WTC11 (cell line): ENCODE results near the gene CENPM. TPM values are rescaled to one million over a fixed set of nuclear protein-coding genes. Genes with fewer than 3 reads are reported as not detected.

Experiments used
- CREB1 ChIP-seq: sonication (generic); formaldehyde crosslinking; IDR thresholded peaks from 2 replicates; pipeline ENCODE4 v1.8.0; 2023; ENCODE audit warnings: mild to moderate bottlenecking, missing genetic modification reagents
- FOXK1 ChIP-seq: sonication (generic); formaldehyde crosslinking; IDR thresholded peaks from 2 replicates; pipeline ENCODE4 v1.8.0; 2022; ENCODE audit warnings: mild to moderate bottlenecking, moderate library complexity, missing genetic modification reagents
- FOXP4 ChIP-seq: sonication (generic); formaldehyde crosslinking; IDR thresholded peaks from 2 replicates; pipeline ENCODE4 v1.8.0; 2022; ENCODE audit warnings: mild to moderate bottlenecking, missing genetic modification reagents
- GRHL2 ChIP-seq: fragments of 250-450 bp; sonication (Bioruptor Pico); IDR thresholded peaks from 2 replicates; pipeline ENCODE4 v1.8.0; 2022; ENCODE audit warnings: mild to moderate bottlenecking, moderate library complexity; ENCODE audit not compliant: insufficient replicate concordance, severe bottlenecking
- HMGA2 ChIP-seq: fragments of 250-450 bp; sonication (Bioruptor Pico); IDR thresholded peaks from 2 replicates; pipeline ENCODE4 v1.4.0; 2021; ENCODE audit warnings: mild to moderate bottlenecking, moderate library complexity
- JAZF1 ChIP-seq: fragments of 250-450 bp; sonication (Bioruptor Pico); IDR thresholded peaks from 2 replicates; pipeline ENCODE4 v1.9.0; 2021; ENCODE audit warnings: moderate library complexity, mild to moderate bottlenecking, inconsistent platforms
- KAT7 ChIP-seq: sonication (generic); formaldehyde crosslinking; IDR thresholded peaks from 2 replicates; pipeline ENCODE4 v1.8.1; 2023; ENCODE audit warnings: missing genetic modification reagents, mild to moderate bottlenecking, borderline replicate concordance
- NR1H2 ChIP-seq: sonication (generic); formaldehyde crosslinking; IDR thresholded peaks from 2 replicates; pipeline ENCODE4 v1.9.0; 2021; ENCODE audit warnings: mild to moderate bottlenecking, moderate library complexity, missing genetic modification reagents
- NR2C2 ChIP-seq: sonication (generic); formaldehyde crosslinking; IDR thresholded peaks from 2 replicates; pipeline ENCODE4 v1.8.0; 2022; ENCODE audit warnings: mild to moderate bottlenecking, missing genetic modification reagents
- SMAD4 ChIP-seq: sonication (generic); formaldehyde crosslinking; IDR thresholded peaks from 2 replicates; pipeline ENCODE4 v1.8.0; 2022; ENCODE audit warnings: mild to moderate bottlenecking, missing genetic modification reagents
- SP1 ChIP-seq: sonication (generic); formaldehyde crosslinking; conservative IDR thresholded peaks from 2 replicates; pipeline ENCODE4 v1.8.1; 2022; ENCODE audit warnings: missing genetic modification reagents
- TEAD1 ChIP-seq: sonication (generic); formaldehyde crosslinking; IDR thresholded peaks from 2 replicates; pipeline ENCODE4 v1.8.0; 2022; ENCODE audit warnings: mild to moderate bottlenecking, missing genetic modification reagents
- TP53 ChIP-seq: sonication (generic); formaldehyde crosslinking; IDR thresholded peaks from 2 replicates; pipeline ENCODE4 v1.8.1; 2023; ENCODE audit warnings: mild to moderate bottlenecking, missing genetic modification reagents
- ZNF396 ChIP-seq: fragments of 250-450 bp; sonication (Bioruptor Pico); IDR thresholded peaks from 2 replicates; pipeline ENCODE4 v1.8.0; 2021; ENCODE audit warnings: mild to moderate bottlenecking, moderate library complexity, borderline replicate concordance
- ZNF416 ChIP-seq: fragments of 250-450 bp; sonication (Bioruptor Pico); IDR thresholded peaks from 2 replicates; pipeline ENCODE4 v1.9.0; 2021; ENCODE audit warnings: mild to moderate bottlenecking, inconsistent platforms
- ZNF423 ChIP-seq: fragments of 250-450 bp; sonication (Bioruptor Pico); IDR thresholded peaks from 2 replicates; pipeline ENCODE4 v2.1.2; 2022; ENCODE audit warnings: mild to moderate bottlenecking, moderate library complexity
- ZNF512 ChIP-seq: sonication (generic); formaldehyde crosslinking; IDR thresholded peaks from 2 replicates; pipeline ENCODE4 v1.8.1; 2022; ENCODE audit warnings: missing genetic modification reagents, borderline replicate concordance
- total RNA-seq: library from RNA; stranded (reverse); gene quantifications from 3 replicates; pipeline ENCODE4 v1.2.3, GENCODE V29; 2021
- TF ChIP-seq, protein P1 (sequence below): sonication (generic); formaldehyde crosslinking; IDR thresholded peaks from 2 replicates; pipeline ENCODE4 v1.8.0; 2023; ENCODE audit warnings: mild to moderate bottlenecking, missing genetic modification reagents
- TF ChIP-seq, protein P2 (sequence below): fragments of 200-600 bp; IDR thresholded peaks from 2 replicates; pipeline ENCODE4 v1.8.0; 2022; ENCODE audit warnings: antibody characterized with exemption
- TF ChIP-seq, protein P3 (sequence below): sonication (generic); formaldehyde crosslinking; IDR thresholded peaks from 2 replicates; pipeline ENCODE4 v1.8.1; 2023; ENCODE audit warnings: mild to moderate bottlenecking, moderate library complexity, missing genetic modification reagents
- TF ChIP-seq, protein P4 (sequence below): sonication (generic); formaldehyde crosslinking; IDR thresholded peaks from 2 replicates; pipeline ENCODE4 v1.8.1; 2022; ENCODE audit warnings: mild to moderate bottlenecking, moderate library complexity, missing genetic modification reagents
- TF ChIP-seq, protein P5 (sequence below): sonication (generic); formaldehyde crosslinking; IDR thresholded peaks from 2 replicates; pipeline ENCODE4 v1.8.0; 2022; ENCODE audit warnings: mild to moderate bottlenecking, missing genetic modification reagents
- TF ChIP-seq, protein P6 (sequence below): sonication (generic); formaldehyde crosslinking; conservative IDR thresholded peaks from 2 replicates; pipeline ENCODE4 v1.8.1; 2022; ENCODE audit warnings: mild to moderate bottlenecking, missing genetic modification reagents
- TF ChIP-seq, protein P7 (sequence below): sonication (generic); formaldehyde crosslinking; IDR thresholded peaks from 2 replicates; pipeline ENCODE4 v1.8.1; 2022; ENCODE audit warnings: mild to moderate bottlenecking, missing genetic modification reagents, moderate library complexity, borderline replicate concordance
- TF ChIP-seq, protein P8 (sequence below): sonication (generic); formaldehyde crosslinking; IDR thresholded peaks from 2 replicates; pipeline ENCODE4 v1.8.0; 2023; ENCODE audit warnings: missing genetic modification reagents

The CENPM gene
- total RNA-seq, 1 experiment from 2014 or later = 40.3 TPM

GRCh38 chr22:41946629-41947423, at the start of gene CENPM (continued):
- TF ChIP-seq FOXP4 (peak; percentile 74), SMAD4 (CRISPR knock-in tag) (no peak), NR1H2 (peak; percentile 83; the same call in 1 of the 2 replicates), NR2C2 (no peak), ZNF423 (CRISPR knock-in tag) (no peak; the same call in 1 of the 2 replicates), TEAD1 (CRISPR knock-in tag) (peak; percentile 58; the same call in 1 of the 2 replicates), HMGA2 (no peak), ZNF396 (CRISPR knock-in tag) (no peak), GRHL2 (CRISPR knock-in tag) (no peak), TP53 (no peak; the same call in 1 of the 2 replicates), JAZF1 (CRISPR knock-in tag) (no peak), FOXK1 (CRISPR knock-in tag) (peak; percentile 76), SP1 (peak; percentile 83; the same call in 1 of the 2 replicates), CREB1 (CRISPR knock-in tag) (peak; percentile 54; the same call in 1 of the 2 replicates), ZNF416 (CRISPR knock-in tag) (no peak), KAT7 (no peak), ZNF512 (CRISPR knock-in tag) (no peak)
- TF ChIP-seq, protein P1, sequence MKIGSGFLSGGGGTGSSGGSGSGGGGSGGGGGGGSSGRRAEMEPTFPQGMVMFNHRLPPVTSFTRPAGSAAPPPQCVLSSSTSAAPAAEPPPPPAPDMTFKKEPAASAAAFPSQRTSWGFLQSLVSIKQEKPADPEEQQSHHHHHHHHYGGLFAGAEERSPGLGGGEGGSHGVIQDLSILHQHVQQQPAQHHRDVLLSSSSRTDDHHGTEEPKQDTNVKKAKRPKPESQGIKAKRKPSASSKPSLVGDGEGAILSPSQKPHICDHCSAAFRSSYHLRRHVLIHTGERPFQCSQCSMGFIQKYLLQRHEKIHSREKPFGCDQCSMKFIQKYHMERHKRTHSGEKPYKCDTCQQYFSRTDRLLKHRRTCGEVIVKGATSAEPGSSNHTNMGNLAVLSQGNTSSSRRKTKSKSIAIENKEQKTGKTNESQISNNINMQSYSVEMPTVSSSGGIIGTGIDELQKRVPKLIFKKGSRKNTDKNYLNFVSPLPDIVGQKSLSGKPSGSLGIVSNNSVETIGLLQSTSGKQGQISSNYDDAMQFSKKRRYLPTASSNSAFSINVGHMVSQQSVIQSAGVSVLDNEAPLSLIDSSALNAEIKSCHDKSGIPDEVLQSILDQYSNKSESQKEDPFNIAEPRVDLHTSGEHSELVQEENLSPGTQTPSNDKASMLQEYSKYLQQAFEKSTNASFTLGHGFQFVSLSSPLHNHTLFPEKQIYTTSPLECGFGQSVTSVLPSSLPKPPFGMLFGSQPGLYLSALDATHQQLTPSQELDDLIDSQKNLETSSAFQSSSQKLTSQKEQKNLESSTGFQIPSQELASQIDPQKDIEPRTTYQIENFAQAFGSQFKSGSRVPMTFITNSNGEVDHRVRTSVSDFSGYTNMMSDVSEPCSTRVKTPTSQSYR (CRISPR knock-in tag) = peak; percentile 22; the same call in 1 of the 2 replicates
- TF ChIP-seq, protein P2, sequence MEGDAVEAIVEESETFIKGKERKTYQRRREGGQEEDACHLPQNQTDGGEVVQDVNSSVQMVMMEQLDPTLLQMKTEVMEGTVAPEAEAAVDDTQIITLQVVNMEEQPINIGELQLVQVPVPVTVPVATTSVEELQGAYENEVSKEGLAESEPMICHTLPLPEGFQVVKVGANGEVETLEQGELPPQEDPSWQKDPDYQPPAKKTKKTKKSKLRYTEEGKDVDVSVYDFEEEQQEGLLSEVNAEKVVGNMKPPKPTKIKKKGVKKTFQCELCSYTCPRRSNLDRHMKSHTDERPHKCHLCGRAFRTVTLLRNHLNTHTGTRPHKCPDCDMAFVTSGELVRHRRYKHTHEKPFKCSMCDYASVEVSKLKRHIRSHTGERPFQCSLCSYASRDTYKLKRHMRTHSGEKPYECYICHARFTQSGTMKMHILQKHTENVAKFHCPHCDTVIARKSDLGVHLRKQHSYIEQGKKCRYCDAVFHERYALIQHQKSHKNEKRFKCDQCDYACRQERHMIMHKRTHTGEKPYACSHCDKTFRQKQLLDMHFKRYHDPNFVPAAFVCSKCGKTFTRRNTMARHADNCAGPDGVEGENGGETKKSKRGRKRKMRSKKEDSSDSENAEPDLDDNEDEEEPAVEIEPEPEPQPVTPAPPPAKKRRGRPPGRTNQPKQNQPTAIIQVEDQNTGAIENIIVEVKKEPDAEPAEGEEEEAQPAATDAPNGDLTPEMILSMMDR = no peak
- TF ChIP-seq, protein P3, sequence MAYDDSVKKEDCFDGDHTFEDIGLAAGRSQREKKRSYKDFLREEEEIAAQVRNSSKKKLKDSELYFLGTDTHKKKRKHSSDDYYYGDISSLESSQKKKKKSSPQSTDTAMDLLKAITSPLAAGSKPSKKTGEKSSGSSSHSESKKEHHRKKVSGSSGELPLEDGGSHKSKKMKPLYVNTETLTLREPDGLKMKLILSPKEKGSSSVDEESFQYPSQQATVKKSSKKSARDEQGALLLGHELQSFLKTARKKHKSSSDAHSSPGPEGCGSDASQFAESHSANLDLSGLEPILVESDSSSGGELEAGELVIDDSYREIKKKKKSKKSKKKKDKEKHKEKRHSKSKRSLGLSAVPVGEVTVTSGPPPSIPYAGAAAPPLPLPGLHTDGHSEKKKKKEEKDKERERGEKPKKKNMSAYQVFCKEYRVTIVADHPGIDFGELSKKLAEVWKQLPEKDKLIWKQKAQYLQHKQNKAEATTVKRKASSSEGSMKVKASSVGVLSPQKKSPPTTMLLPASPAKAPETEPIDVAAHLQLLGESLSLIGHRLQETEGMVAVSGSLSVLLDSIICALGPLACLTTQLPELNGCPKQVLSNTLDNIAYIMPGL = no peak
- TF ChIP-seq, protein P4, sequence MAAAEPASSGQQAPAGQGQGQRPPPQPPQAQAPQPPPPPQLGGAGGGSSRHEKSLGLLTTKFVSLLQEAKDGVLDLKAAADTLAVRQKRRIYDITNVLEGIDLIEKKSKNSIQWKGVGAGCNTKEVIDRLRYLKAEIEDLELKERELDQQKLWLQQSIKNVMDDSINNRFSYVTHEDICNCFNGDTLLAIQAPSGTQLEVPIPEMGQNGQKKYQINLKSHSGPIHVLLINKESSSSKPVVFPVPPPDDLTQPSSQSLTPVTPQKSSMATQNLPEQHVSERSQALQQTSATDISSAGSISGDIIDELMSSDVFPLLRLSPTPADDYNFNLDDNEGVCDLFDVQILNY (CRISPR knock-in tag) = peak; percentile 97
- TF ChIP-seq, protein P5, sequence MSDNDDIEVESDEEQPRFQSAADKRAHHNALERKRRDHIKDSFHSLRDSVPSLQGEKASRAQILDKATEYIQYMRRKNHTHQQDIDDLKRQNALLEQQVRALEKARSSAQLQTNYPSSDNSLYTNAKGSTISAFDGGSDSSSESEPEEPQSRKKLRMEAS (CRISPR knock-in tag) = peak; percentile 93
- TF ChIP-seq, protein P6, sequence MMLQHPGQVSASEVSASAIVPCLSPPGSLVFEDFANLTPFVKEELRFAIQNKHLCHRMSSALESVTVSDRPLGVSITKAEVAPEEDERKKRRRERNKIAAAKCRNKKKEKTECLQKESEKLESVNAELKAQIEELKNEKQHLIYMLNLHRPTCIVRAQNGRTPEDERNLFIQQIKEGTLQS (CRISPR knock-in tag) = no peak
- TF ChIP-seq, protein P7, sequence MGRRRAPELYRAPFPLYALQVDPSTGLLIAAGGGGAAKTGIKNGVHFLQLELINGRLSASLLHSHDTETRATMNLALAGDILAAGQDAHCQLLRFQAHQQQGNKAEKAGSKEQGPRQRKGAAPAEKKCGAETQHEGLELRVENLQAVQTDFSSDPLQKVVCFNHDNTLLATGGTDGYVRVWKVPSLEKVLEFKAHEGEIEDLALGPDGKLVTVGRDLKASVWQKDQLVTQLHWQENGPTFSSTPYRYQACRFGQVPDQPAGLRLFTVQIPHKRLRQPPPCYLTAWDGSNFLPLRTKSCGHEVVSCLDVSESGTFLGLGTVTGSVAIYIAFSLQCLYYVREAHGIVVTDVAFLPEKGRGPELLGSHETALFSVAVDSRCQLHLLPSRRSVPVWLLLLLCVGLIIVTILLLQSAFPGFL (CRISPR knock-in tag) = no peak
- TF ChIP-seq, protein P8, sequence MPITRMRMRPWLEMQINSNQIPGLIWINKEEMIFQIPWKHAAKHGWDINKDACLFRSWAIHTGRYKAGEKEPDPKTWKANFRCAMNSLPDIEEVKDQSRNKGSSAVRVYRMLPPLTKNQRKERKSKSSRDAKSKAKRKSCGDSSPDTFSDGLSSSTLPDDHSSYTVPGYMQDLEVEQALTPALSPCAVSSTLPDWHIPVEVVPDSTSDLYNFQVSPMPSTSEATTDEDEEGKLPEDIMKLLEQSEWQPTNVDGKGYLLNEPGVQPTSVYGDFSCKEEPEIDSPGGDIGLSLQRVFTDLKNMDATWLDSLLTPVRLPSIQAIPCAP (CRISPR knock-in tag) = peak; percentile 84; the same call in 1 of the 2 replicates
